Superior temporal gyrus (tissue), 1 donor: ENCODE data around the gene C19orf85.
"Not testable (repeated sequence)": the region's sequence is repeated elsewhere in the genome, so short reads cannot be mapped to it uniquely, and the experiment has no call there.

Experiments used
- DNase-seq: peaks from one replicate; pipeline ENCODE4 v3.0.0-alpha.2; 2016; ENCODE audit errors: extremely low spot score

The C19orf85 gene

GRCh38 chr19:55464662-55465054 lies at the start of gene C19orf85:
TSS of gene C19orf85 (minus strand) at chr19:55464751. CDS start at chr19:55464554, 197 bp downstream.
- DNase-seq = no peak

GRCh38 chr19:55508120-55508519 lies 43.6 kb upstream of the C19orf85 start:
- DNase-seq = no peak

GRCh38 chr19:55504981-55505380 lies 40.4 kb upstream of the C19orf85 start:
- no peak for DNase-seq

GRCh38 chr19:55504252-55504603 lies 39.7 kb upstream of the C19orf85 start:
- no peak for DNase-seq

- peak; percentile 98 for DNase-seq
These were observed 39.1 kb upstream of the C19orf85 start for GRCh38 chr19:55503502-55504251.

- no peak for DNase-seq
These were observed 38.6 kb upstream of the C19orf85 start for GRCh38 chr19:55503157-55503501.

- no peak for DNase-seq
These were observed 37.8 kb upstream of the C19orf85 start for GRCh38 chr19:55502197-55502952.

- DNase-seq = no peak
These were observed 35.9 kb upstream of the C19orf85 start for GRCh38 chr19:55500368-55500952.

GRCh38 chr19:55498246-55498840 lies 33.8 kb upstream of the C19orf85 start:
- no peak for DNase-seq

- DNase-seq = no peak
These were observed 33.2 kb upstream of the C19orf85 start for GRCh38 chr19:55497763-55498162.

GRCh38 chr19:55496820-55497219 lies 32.3 kb upstream of the C19orf85 start:
- not testable (repeated sequence) for DNase-seq

GRCh38 chr19:55495646-55496349 lies 31.2 kb upstream of the C19orf85 start:
- DNase-seq = no peak

- no peak for DNase-seq
These were observed 29.7 kb upstream of the C19orf85 start for GRCh38 chr19:55494172-55494761.

GRCh38 chr19:55493645-55494171 lies 29.2 kb upstream of the C19orf85 start:
- DNase-seq = no peak

- DNase-seq = no peak
These were observed 28.6 kb upstream of the C19orf85 start for GRCh38 chr19:55493052-55493644.

GRCh38 chr19:55492362-55492944 lies 27.9 kb upstream of the C19orf85 start:
- DNase-seq = no peak

GRCh38 chr19:55491546-55492360 lies 27.2 kb upstream of the C19orf85 start:
- no peak for DNase-seq

GRCh38 chr19:55490478-55491432 lies 26.2 kb upstream of the C19orf85 start:
- no peak for DNase-seq
